Prostate gland (tissue), 2 donors: Measurements from ENCODE around the gene GPR148. TPM values are rescaled to one million over a fixed set of nuclear protein-coding genes. Genes with fewer than 3 reads are reported as not detected.

Experiments used
- DNase-seq: peaks from one replicate; pipeline ENCODE4 v3.0.0-alpha.2; 2019; ENCODE audit warnings: low spot score
- H3K27ac ChIP-seq, 2 donors: fragments of 200-600 bp; sonication (generic); 2 replicates each; pipeline ENCODE4 v1.5.1; 2017 to 2019
- H3K27me3 ChIP-seq: fragments of 200-600 bp; sonication (generic); replicated peaks from 2 replicates; pipeline ENCODE4 v1.5.1; 2019; ENCODE audit not compliant: insufficient read depth
- H3K36me3 ChIP-seq, 2 donors: fragments of 200-600 bp; sonication (generic); 1 replicate in 1 of 2; 2 replicates in 1 of 2; pipeline versions ENCODE4 v1.5.1 to v1.8.1; 2017 to 2019
- H3K4me1 ChIP-seq: fragments of 200-600 bp; sonication (generic); replicated peaks from 2 replicates; pipeline ENCODE4 v1.5.1; 2019
- H3K4me3 ChIP-seq, 2 donors: fragments of 200-600 bp; sonication (generic); 2 replicates each; pipeline ENCODE4 v1.5.1; 2017 to 2019
- H3K9me3 ChIP-seq: fragments of 200-600 bp; sonication (generic); 2 replicates; pipeline ENCODE4 v1.5.1; 2017
- CTCF ChIP-seq, 4 experiments: fragments of 200-600 bp in 2 of 4; fragments of 450-650 bp in 2 of 4; sonication (generic) in 2 of 4; IDR thresholded peaks; 1 replicate in 3 of 4; 2 replicates in 1 of 4; pipeline ENCODE4 v1.5.1; 2016 to 2019; ENCODE audit warnings: antibody characterized with exemption in 4 of 4, mild to moderate bottlenecking in 2 of 4, moderate library complexity in 2 of 4
- POLR2A ChIP-seq: fragments of 450-650 bp; IDR thresholded peaks from one replicate; pipeline ENCODE4 v1.6.1; 2016; ENCODE audit warnings: antibody characterized with exemption, mild to moderate bottlenecking
- POLR2AphosphoS5 ChIP-seq: sonication (generic); formaldehyde crosslinking; IDR thresholded peaks from one replicate; pipeline ENCODE4 v1.6.1; 2017; ENCODE audit warnings: antibody characterized with exemption
- WGBS: methylation state at CpG from one replicate; pipeline ENCODE4 v1.1.5; 2018; 5-methylcytosine and 5-hydroxymethylcytosine counted together
- intact Hi-C: fragments of 100-400 bp; cut with DNase I; formaldehyde crosslinking; loops from one replicate; pipeline ENCODE4 v1.14.2; 2022
- total RNA-seq, 2 donors: library from RNA; depleted of rRNA; stranded (reverse); fragments of >200 nt; gene quantifications; one replicate each; pipeline ENCODE4 v1.1.0, GENCODE V29; 2016

Gene GPR148
- total RNA-seq, 2 donors from 2014 or later = not detected

- intact Hi-C loops = no loop called here
- DNase-seq = no peak
- 84% methylated on average over 7 of the region's 12 CpGs for WGBS
- H3K36me3 ChIP-seq = no peaks in the 10 kb centered on the region
- H3K4me3 ChIP-seq = no peak overlapping the region
- H3K4me1 ChIP-seq = no peaks in the 10 kb centered on the region
- no peak overlapping the region for H3K27ac ChIP-seq
- no peaks in the 10 kb centered on the region for H3K9me3 ChIP-seq
- TF ChIP-seq POLR2A = no peak
- TF ChIP-seq POLR2AphosphoS5 = no peak
- TF ChIP-seq CTCF (IDR thresholded peaks at IDR 0.05) = no peak
- H3K27me3 ChIP-seq = no peaks in the 10 kb centered on the region
Observed at GRCh38 chr2:130763405-130763804, 34.5 kb downstream of the GPR148 start.

- intact Hi-C loops = no loop called here
- H3K9me3 ChIP-seq = no peaks in the 10 kb centered on the region
- WGBS = 91% methylated on average over 10 of the region's 15 CpGs
- DNase-seq = no peak
- H3K27ac ChIP-seq = no peak overlapping the region
- TF ChIP-seq POLR2A = no peak
- no peak overlapping the region for H3K4me3 ChIP-seq
- no peaks in the 10 kb centered on the region for H3K4me1 ChIP-seq
- no peaks in the 10 kb centered on the region for H3K27me3 ChIP-seq
- no peaks in the 10 kb centered on the region for H3K36me3 ChIP-seq
Observed at GRCh38 chr2:130764035-130764820, 35.4 kb downstream of the GPR148 start.

- Histone ChIP-seq H3K4me3 (no peak overlapping the region), H3K9me3 (no peaks in the 10 kb centered on the region), H3K36me3 (no peaks in the 10 kb centered on the region), H3K27ac (no peak overlapping the region), H3K4me1 (no peaks in the 10 kb centered on the region), H3K27me3 (no peaks in the 10 kb centered on the region)
- intact Hi-C loops = no loop called here
- DNase-seq = no peak
- no peak for TF ChIP-seq POLR2A
- TF ChIP-seq CTCF (IDR thresholded peaks at IDR 0.05) = no peak
- TF ChIP-seq POLR2AphosphoS5 = no peak
- 96% methylated on average over 5 of the region's 5 CpGs for WGBS
Observed at GRCh38 chr2:130764821-130765115, 35.9 kb downstream of the GPR148 start.

- WGBS = 86% methylated on average over 6 of the region's 6 CpGs
- DNase-seq = no peak
- intact Hi-C loops = no loop called here
Observed at GRCh38 chr2:130765464-130765863, 36.6 kb downstream of the GPR148 start.

GRCh38 chr2:130766037-130766436, 37.2 kb downstream of the GPR148 start:
- no peaks in the 10 kb centered on the region for H3K36me3 ChIP-seq
- intact Hi-C loops = no loop called here
- TF ChIP-seq POLR2AphosphoS5 (no peak), CTCF (IDR thresholded peaks at IDR 0.05) (no peak), POLR2A (no peak)
- DNase-seq = no peak
- no peaks in the 10 kb centered on the region for H3K4me1 ChIP-seq
- no peak overlapping the region for H3K27ac ChIP-seq
- no peak overlapping the region for H3K4me3 ChIP-seq
- H3K9me3 ChIP-seq = no peaks in the 10 kb centered on the region
- H3K27me3 ChIP-seq = no peaks in the 10 kb centered on the region
- WGBS = 83% methylated on average over 7 of the region's 7 CpGs

More at GRCh38 chr2:130765464-130765863, 36.6 kb downstream of the GPR148 start:
- H3K4me1 ChIP-seq = no peaks in the 10 kb centered on the region
- no peaks in the 10 kb centered on the region for H3K9me3 ChIP-seq
- H3K27me3 ChIP-seq = no peaks in the 10 kb centered on the region
- TF ChIP-seq POLR2A = no peak
- no peak for TF ChIP-seq CTCF (IDR thresholded peaks at IDR 0.05)
- TF ChIP-seq POLR2AphosphoS5 = no peak
- H3K36me3 ChIP-seq = no peaks in the 10 kb centered on the region
- no peak overlapping the region for H3K27ac ChIP-seq
- H3K4me3 ChIP-seq = no peak overlapping the region
